Astrocyte of the spinal cord (primary cell): ENCODE measurements around the gene NAV1.

Source experiments
- DNase-seq: peaks from one replicate; pipeline ENCODE4 v3.0.0; 2011; ENCODE audit warnings: low read depth, low spot score
- H3K4me3 ChIP-seq: 2 replicates; pipeline ENCODE4 v1.5.1; 2011; ENCODE audit warnings: low read depth, mild to moderate bottlenecking, low read length, moderate library complexity
- CTCF ChIP-seq: IDR thresholded peaks from 2 replicates; pipeline ENCODE4 v1.5.1; 2012; ENCODE audit warnings: low read depth, mild to moderate bottlenecking, low read length, inconsistent platforms
- in situ Hi-C: cut with HindIII; loops from 2 replicates; pipeline ENCODE4 v1.10.0; 2017; ENCODE audit warnings: low sequenced_read_pairs

Gene NAV1

GRCh38 chr1:201535046-201535918, 3.6 kb upstream of the NAV1 start:
- in situ Hi-C loops, result no loop called here
- H3K4me3 ChIP-seq, result no peak overlapping the region
- no peak for TF ChIP-seq CTCF
- DNase-seq, result peak; percentile 45

DNA sequence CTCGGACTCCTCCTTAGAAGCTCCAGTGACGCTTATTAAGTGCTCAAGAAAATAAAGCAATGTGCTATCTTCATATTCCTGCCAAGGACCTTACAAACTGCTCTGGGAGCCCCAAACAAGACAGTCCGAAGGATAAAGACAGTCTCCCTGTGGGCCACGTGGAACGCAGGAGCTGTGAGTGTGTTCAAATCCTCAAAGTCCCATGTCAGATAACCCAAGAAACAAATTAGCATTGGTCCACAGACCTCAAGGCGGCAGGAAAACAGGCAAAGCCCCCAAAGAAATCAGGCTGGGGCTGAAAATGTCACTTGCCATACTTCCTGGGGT, 3.0 kb upstream of the NAV1 start:
- DNase-seq, result no peak
- H3K4me3 ChIP-seq, result no peak overlapping the region
- in situ Hi-C loops, result no loop called here
- TF ChIP-seq CTCF, result no peak

DNA sequence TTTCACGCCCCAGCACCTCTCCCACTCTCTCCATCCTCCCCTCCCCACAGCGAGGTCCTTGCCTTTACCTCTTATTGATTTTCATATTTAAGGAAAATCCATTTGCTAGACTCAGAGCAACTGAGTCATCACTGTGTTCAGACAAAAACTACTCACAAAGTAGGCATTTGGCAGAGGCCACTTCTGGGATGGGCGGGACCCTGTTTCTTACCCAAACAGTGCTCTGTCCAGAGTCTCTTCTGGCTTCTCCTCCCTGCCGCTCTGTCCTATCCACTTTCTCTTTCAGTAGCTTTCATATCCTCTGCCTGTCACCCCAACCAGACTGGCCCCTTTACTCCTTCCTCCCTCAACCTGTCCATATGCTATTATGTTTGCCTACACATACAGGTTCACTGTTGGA, 2.4 kb upstream of the NAV1 start:
- DNase-seq, result peak; percentile 86
- in situ Hi-C loops, result no loop called here
- TF ChIP-seq CTCF, result no peak
- H3K4me3 ChIP-seq, result no peak overlapping the region

- TF ChIP-seq CTCF, result no peak
- in situ Hi-C loops, result no loop called here
- H3K4me3 ChIP-seq, result no peak overlapping the region
- no peak for DNase-seq
These were observed 1.9 kb upstream of the NAV1 start for GRCh38 chr1:201537028-201537427.

- no peak overlapping the region for H3K4me3 ChIP-seq
- in situ Hi-C loops, result no loop called here
- TF ChIP-seq CTCF, result no peak
- no peak for DNase-seq
These were observed 1.5 kb upstream of the NAV1 start for GRCh38 chr1:201537467-201537866.

DNA sequence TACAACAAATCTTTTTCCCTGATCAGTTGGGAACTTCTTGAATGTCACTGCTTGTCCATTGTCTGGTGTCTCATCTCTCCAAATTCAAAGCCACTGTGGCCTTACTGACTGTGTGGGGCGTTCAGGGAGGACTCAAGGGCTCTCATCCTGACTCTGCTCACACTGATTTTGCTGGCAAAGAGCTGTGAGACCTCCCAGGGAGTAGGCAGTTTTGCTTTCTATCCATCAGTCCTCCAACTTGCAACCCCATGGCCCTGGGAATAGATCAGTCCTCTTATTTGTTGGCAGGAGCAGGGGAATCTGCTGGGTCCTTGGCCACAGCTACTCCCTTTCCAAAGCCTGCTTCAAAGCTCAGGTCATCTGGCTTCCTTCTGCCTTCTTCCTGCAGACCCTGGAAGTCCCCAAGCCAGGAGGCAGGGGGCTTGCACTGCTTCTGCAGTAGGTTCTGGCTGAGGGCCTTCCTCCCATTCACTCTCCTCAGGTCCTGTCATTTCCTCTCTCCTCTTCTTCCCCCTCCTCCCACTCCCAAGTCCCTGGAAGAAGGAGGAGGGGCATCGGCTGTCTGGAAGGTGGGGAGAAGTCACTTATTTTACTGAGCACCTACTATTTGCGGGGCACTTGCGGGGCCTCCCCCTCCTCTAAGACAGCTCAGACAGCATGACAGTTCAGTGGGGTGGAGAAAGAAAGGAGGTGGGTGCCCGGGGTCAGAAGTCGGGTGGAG, 876 bp upstream of the NAV1 start:
- peak overlapping the region; percentile 89 for H3K4me3 ChIP-seq
- in situ Hi-C loops, result no loop called here
- TF ChIP-seq CTCF, result no peak
- no peak for DNase-seq
